Measurements from ENCODE around the gene KMO. TPM values are rescaled to one million over a fixed set of nuclear protein-coding genes. Genes with fewer than 3 reads are reported as not detected.

Gene KMO
- total and polyA plus RNA-seq, 2 of the 8 experiments (the other 6 are each of a cell fraction or from before 2014, with no cell fraction given), result not detected

DNA sequence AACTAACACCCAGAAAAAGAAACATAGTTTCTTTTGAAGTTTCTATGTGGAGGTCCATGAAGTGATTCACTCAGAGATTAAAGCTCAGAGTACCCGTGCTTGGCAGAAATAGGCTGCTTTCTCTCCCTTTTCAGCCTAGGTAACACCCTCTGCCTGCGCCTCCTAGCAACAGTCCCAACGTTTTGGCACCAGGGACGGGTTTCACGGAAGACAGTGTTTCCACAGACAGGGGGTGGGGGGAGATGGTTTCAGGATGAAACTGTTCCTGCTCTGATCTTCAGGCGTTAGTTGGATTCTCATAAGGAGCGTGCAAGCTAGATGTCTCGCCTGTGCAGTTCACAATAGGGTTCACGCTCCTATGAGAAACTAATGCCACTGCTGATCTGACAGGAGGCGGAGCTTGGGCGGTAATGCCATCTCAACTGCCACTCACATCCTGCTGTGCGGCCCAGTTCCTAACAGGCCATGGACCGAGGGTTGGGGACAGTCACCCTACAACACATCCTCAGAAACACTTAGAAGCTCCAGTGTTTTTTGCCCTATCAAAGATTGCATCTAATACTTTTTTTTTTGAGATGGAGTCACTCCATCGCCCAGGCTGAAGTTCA lies 54.8 kb downstream of the KMO start:
- Histone ChIP-seq H3K4me1 (replicated peaks in 1 of 4; ENCODE audit: control insufficient read depth in 3 of 4, insufficient read depth in 4 of 4, low read length in 3 of 4) (no peaks in the 10 kb centered on the region), H2BK20ac (ENCODE audit: low read length) (no peak overlapping the region), H2BK15ac (ENCODE audit: low read length) (no peak overlapping the region), H3K9ac (replicated peaks in 1 of 4; ENCODE audit: extremely low read depth in 1 of 4, low read depth in 3 of 4, low read length in 3 of 4) (no peak overlapping the region), H3K79me2 (ENCODE audit: control insufficient read depth in 1 of 2, insufficient read depth in 2 of 2, low read length in 2 of 2) (no peaks in the 10 kb centered on the region), H4K20me1 (replicated peaks in 1 of 2; ENCODE audit: control insufficient read depth in 1 of 2, insufficient read depth in 2 of 2, low read length in 2 of 2) (no peaks in the 10 kb centered on the region), H3K14ac (ENCODE audit: insufficient read length) (no peak overlapping the region), H3K23ac (ENCODE audit: insufficient read length) (no peak overlapping the region), H2BK12ac (ENCODE audit: low read depth, low read length) (no peak overlapping the region), H4K91ac (replicated peaks; ENCODE audit: insufficient read length, low read length) (no peak overlapping the region), H2AK5ac (ENCODE audit: low read depth, low read length) (no peak overlapping the region), H3K4me3 (ENCODE audit: extremely low read depth in 1 of 4, insufficient read depth in 2 of 4, low read depth in 3 of 4, low read length in 4 of 4) (no peak overlapping the region), H3K27ac (ENCODE audit: low read depth, low read length) (no peak overlapping the region), H3K4me2 (ENCODE audit: insufficient read depth in 1 of 2, low read depth in 2 of 2, low read length in 2 of 2) (no peak overlapping the region), H3K56ac (replicated peaks; ENCODE audit: insufficient read length, low read depth, low read length) (no peak overlapping the region), H2BK120ac (replicated peaks; ENCODE audit: low read depth, low read length) (no peak overlapping the region), H2AFZ (ENCODE audit: low read length) (no peak overlapping the region), H3K36me3 (ENCODE audit: control insufficient read depth in 2 of 4, insufficient read depth in 4 of 4, low read length in 3 of 4) (no peaks in the 10 kb centered on the region), H3K27me3 (replicated peaks in 1 of 4; ENCODE audit: control insufficient read depth in 3 of 4, extremely low read depth in 1 of 4, insufficient read depth in 3 of 4, low read length in 3 of 4) (no peaks in the 10 kb centered on the region), H3K23me2 (ENCODE audit: low read depth, low read length) (no peaks in the 10 kb centered on the region), H2BK5ac (ENCODE audit: low read depth, low read length) (no peak overlapping the region), H3K79me1 (ENCODE audit: low read depth, low read length) (no peaks in the 10 kb centered on the region), H3K18ac (ENCODE audit: extremely low read depth, low read length) (no peak overlapping the region), H3K9me3 (ENCODE audit: insufficient read depth in 2 of 2, low read depth in 1 of 2, low read length in 1 of 2) (no peaks in the 10 kb centered on the region), H4K5ac (ENCODE audit: insufficient read length, low read depth, low read length) (no peak overlapping the region), H4K8ac (ENCODE audit: extremely low read depth, insufficient read depth, low read length) (no peak overlapping the region), H3K4ac (replicated peaks; ENCODE audit: insufficient read length, low read depth, low read length) (no peak overlapping the region)
- no peak for FAIRE-seq
- no peak for DNase-seq (ENCODE audit: low read depth in 1 of 2, low spot score in 2 of 2)
- ChIA-PET CTCF (ENCODE audit: partially characterized antibody) (interaction anchor here (0.7 to 1.2 kb wide), 2 partner anchors 10 to 726 kb away, joined by 3 read pairs; no protein-coding TSS in a partner anchor), POLR2A (ENCODE audit: partially characterized antibody) (no interaction called here)
- no peak for TF ChIP-seq YY1 (IDR thresholded peaks at IDR 0.05; ENCODE audit: low read depth, low read length)
- TF ChIP-seq KDM5A (IDR thresholded peaks at IDR 0.05; ENCODE audit: low read length), result no peak
- no peak for TF ChIP-seq CBX8 (IDR thresholded peaks at IDR 0.05; ENCODE audit: borderline replicate concordance, low read depth, low read length)
- no peak for TF ChIP-seq RBBP5 (IDR thresholded peaks at IDR 0.05; ENCODE audit: borderline replicate concordance, low read depth, low read length)
- 88% methylated on average over 14 of the region's 14 CpGs; no CpG with 5 or more reads in 1 of the 2 experiments for WGBS, 2 experiments (ENCODE audit: extremely low coverage in 1 of 2, insufficient coverage in 1 of 2, insufficient read length in 1 of 2, insufficient replicate concordance in 2 of 2, low coverage in 1 of 2, low lambda C conversion rate in 2 of 2, missing lambda C conversion rate in 1 of 2)
